Activated CD4-positive, alpha-beta T cell treated with anti-CD3 and anti-CD28 coated beads for 1 hour (primary cell): ENCODE measurements around the gene HOXD4.

Experiments
- DNase-seq: peaks from one replicate; pipeline ENCODE4 v3.0.0-alpha.2; 2020

Gene HOXD4

GRCh38 chr2:176151442-176152287 is at the start of gene HOXD4:
Gene HOXD4 (plus strand): TSS chr2:176151550. CDS start chr2:176151634, 84 bp downstream.
- no peak for DNase-seq

- DNase-seq: no peak
These were observed 49.5 kb upstream of the HOXD4 start for GRCh38 chr2:176101842-176102241.

- DNase-seq: no peak
These were observed 49.0 kb upstream of the HOXD4 start for GRCh38 chr2:176102309-176102866.

DNA sequence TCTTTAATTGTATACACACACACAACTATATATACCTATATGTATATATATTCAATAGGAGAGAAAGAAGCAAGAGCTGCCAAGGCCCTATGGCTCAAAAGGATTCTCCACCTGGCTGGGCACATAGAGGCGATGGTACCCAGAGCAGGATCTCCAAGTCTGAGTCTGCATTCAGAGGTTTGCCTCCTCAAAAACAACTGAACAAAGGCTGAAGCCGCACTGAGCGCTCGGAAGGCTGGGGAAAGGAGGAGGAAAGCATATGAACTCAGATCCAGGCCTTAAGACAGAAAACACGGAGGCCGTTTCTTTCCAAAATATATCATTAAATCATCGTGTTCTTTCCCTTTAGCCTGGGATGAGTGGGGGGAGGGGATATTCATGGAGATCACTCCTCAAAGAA is 48.2 kb upstream of the HOXD4 start:
- no peak for DNase-seq

- no peak for DNase-seq
These were observed 47.5 kb upstream of the HOXD4 start for GRCh38 chr2:176103742-176104315.

- no peak for DNase-seq
These were observed 46.9 kb upstream of the HOXD4 start for GRCh38 chr2:176104316-176105077.

- no peak for DNase-seq
These were observed 46.1 kb upstream of the HOXD4 start for GRCh38 chr2:176105078-176105729.

- DNase-seq: no peak
These were observed 45.4 kb upstream of the HOXD4 start for GRCh38 chr2:176105730-176106580.

- no peak for DNase-seq
These were observed 44.5 kb upstream of the HOXD4 start, which contains the start of gene HOXD11 for GRCh38 chr2:176106581-176107539. Gene HOXD11 (plus strand): TSS chr2:176107280. CDS start chr2:176107356, 76 bp downstream.

GRCh38 chr2:176107731-176108181 is 43.6 kb upstream of the HOXD4 start:
- no peak for DNase-seq

DNA sequence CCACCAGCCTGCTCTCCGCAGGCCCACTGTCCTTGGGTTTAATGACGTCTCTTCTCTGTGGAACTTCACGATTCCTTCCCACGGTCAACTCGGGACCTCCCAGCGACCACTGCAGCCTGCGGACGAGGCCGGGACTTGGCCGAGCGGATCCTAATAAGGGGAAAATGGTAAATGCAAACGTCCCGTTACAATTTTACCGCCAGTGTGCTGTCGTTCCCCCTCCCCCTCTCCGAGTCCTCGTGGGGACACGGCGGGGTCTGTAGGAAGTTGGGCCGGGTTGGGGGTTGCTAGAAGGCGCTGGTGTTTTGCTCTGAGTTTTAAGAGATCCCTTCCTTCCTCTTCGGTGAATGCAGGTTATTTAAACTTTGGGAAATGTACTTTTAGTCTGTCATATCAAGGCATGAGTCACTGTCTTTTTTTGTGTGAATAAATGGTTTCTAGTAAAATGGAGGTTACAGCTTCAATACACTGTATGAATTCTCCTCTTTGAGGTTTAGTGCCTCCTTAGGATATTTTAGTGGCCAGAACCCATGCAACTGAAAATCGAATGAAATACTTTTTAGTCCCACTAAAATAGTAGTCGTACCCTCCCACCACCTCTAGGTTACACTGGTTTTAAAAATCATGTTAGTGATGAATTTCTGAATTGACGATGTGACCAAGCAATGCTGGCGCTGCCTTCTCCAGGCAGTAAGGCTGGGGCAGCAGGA is 42.0 kb upstream of the HOXD4 start:
- no peak for DNase-seq

DNA sequence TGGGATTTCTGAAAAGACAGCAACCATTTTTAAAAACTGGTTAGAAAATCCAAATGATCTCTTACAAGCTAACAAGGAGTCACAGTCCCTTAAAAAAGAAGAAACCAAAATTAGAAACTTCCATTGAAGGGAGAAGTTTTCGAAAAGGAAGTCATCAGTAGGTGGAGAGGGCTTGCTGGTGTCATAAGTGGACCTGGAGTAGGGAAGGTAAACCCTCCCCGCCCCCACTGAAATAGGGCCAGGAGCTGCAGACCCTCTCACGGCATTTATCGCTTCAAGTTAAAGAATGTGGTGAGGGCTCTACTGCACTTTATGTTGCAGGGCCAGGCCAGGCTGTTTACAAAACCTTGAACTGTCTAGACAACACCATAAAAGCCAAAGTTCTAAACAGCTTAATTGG is 41.4 kb upstream of the HOXD4 start:
- no peak for DNase-seq

DNA sequence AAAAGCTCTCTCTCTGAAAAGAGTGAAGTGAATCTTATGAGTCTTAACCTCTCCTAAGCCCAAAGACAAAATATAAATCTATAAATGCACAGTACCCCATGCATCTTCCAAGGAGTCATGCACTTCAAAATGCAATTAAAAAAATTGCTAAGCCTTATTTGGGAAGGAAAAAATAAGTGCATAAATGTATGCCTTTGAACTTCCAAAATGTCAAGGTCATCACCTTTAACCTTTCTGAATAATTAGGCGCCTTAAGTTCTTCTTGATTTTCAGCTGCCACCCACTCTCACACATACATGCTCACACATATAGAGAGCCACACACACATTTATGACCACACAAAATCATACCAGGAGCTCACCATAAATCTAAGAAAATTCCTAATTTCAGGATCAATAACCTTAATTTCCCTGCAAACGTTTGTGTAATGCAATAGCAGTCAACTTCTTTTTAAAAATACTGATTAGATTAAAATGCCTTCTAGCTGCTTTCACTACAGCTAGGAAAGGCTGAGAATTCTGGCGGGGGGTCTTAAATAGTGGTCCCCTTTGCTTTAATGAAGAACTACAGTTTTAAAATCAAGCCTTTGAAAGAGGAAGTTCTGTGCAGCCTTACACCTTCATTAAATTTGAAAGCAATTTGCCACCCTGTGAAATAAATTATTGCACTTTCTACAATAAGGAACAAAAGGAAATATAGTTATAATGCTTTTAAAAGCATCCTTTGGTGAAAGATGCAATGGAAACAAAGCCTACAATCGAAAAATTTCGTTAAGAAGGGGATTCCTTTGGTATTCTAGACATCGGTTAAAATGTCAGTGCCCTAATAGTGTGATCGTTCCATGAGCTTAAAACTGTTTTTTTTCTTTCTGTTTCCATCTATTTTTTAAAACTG is 40.7 kb upstream of the HOXD4 start:
- no peak for DNase-seq

DNA sequence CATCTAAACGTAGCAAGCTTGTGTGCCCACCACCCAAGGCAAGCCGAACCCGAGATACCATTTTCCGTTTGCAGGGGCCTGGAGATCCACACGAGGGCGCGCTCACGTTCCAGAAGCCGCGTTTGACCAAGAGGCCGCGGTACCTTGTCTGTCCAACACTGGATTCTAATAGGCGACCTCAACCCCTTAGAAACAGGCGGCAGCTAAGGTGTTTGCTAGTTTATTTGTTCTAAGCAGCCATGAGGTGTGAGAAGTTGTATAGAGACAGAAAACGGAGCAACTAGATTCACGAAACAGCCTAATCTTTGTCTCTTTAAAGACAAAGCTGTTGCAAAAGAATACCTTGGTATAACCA is 40.1 kb upstream of the HOXD4 start:
- DNase-seq: no peak

DNA sequence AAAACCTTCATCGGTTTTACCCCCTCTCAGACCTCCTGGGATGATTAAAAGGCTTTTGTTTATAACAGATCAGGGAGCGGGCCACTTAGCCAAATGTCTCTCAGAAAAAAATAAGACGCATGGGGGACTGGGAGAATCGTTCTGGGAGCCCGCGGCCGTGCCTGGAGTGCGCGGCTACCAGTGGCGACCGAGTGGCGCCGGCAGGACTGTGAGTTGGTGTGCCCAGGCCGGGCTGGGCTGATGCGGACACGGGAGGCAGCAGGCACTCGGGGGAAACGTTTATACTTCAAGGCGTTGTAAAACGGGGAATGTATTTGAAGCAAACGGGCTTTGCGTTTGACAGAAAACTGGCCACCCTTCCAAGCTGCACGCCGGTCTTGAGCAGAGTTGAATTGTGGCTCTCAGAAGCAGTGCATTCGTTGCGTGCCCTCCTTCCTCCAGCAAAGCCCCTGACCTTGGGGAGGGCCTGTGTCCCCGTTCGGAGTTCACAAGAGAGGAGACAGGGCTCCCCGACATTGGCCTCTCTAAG is 39.4 kb upstream of the HOXD4 start:
- DNase-seq: no peak

DNA sequence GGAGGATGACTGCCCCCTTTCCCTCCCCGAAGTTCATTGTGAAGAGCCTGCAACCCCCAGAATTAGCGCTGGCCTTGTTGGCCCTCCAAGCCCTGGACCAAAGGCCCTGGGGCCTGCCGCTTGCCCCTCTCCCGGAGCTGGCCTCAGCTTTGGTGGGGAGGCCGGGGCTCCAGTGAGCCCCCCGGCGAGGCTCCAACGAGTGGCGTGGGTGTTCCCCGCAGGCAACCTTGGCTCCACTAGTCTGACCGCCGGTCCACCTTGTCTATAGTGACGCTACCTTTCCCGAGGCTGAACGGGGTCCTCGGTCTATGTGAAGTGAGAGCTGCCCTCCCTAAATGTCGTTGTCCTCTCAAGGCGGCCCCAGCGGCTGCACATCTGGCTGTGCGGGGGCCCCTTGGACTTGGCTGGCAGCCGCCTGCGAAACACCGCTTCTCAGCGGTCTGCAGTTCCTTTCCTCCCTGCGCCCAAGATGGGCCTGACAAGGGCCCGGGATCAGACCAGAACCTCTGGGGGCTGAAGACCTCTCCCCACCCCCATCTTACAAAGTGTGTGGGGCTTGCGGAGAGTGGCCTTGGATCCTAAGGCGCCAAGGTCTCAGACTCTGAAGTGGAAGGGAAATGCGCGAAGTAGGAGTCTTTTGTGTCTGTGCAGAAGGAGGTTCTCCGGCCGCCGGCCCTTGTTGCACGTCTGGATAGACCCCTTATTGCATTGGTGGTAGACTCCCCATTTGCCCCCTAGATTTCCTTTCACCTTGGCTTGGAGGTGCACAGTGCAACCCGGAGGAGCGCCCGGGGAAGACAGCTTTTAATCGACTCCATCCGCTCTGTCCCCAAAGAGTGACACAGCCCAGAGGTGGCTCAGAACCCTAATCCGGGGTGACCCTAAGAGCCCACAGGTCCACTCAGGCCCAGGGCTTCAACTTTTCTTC is 38.7 kb upstream of the HOXD4 start:
- no peak for DNase-seq
